CD8-positive, alpha-beta memory T cell (primary cell): ENCODE data around the gene BUB3. TPM values are rescaled to one million over a fixed set of nuclear protein-coding genes. Genes with fewer than 3 reads are reported as not detected.
"Not testable (repeated sequence)": the region's sequence is repeated elsewhere in the genome, so short reads cannot be mapped to it uniquely, and the experiment has no call there.

Experiments
- CTCF ChIA-PET: fragments of 350-600 bp; sonication (Branson Sonifier 250); formaldehyde crosslinking; loops from one replicate; lab custom pipeline; 2021; ENCODE audit warnings: antibody characterized with exemption; lab: Charles Lee
- POLR2A ChIA-PET: fragments of 350-600 bp; sonication (Branson Sonifier 250); formaldehyde crosslinking; loops from one replicate; lab custom pipeline; 2021; ENCODE audit warnings: antibody characterized with exemption; lab: Charles Lee
- DNase-seq, 5 donors: peaks; one replicate each; pipeline versions ENCODE4 v3.0.0 to v3.0.0-alpha.2; 2020 to 2022; ENCODE audit warnings: mixed read lengths in 1 of 5
- H3K27ac ChIP-seq: one replicate; pipeline ENCODE4 v1.7.0; 2013; ENCODE audit warnings: low read depth, mild to moderate bottlenecking, low read length, moderate library complexity
- H3K27me3 ChIP-seq: 2 replicates; pipeline ENCODE4 v1.7.0; 2013; ENCODE audit warnings: low read length, mild to moderate bottlenecking; ENCODE audit not compliant: insufficient read depth, poor library complexity, severe bottlenecking
- H3K36me3 ChIP-seq: 2 replicates; pipeline ENCODE4 v1.7.0; 2013; ENCODE audit warnings: mild to moderate bottlenecking, low read length, moderate library complexity; ENCODE audit not compliant: insufficient read depth
- H3K4me1 ChIP-seq: 2 replicates; pipeline ENCODE4 v1.7.0; 2013; ENCODE audit warnings: mild to moderate bottlenecking, low read length, moderate library complexity; ENCODE audit not compliant: insufficient read depth
- H3K4me3 ChIP-seq: 2 replicates; pipeline ENCODE4 v1.7.0; 2013; ENCODE audit warnings: mild to moderate bottlenecking, low read length
- H3K9me3 ChIP-seq: 2 replicates; pipeline ENCODE4 v1.7.0; 2013; ENCODE audit warnings: mild to moderate bottlenecking, low read length
- H3K27ac Mint-ChIP-seq, 8 donors: one replicate each; pipeline ENCODE4 v1.8.0; 2020 to 2021; ENCODE audit warnings: mixed read lengths in 8 of 8, mild to moderate bottlenecking in 6 of 8, inconsistent platforms in 3 of 8, moderate library complexity in 3 of 8
- H3K27me3 Mint-ChIP-seq, 2 donors: one replicate each; pipeline ENCODE4 v1.8.0; 2020 to 2021; ENCODE audit warnings: mixed read lengths in 2 of 2, mild to moderate bottlenecking in 1 of 2, moderate library complexity in 1 of 2
- H3K36me3 Mint-ChIP-seq, 3 donors: one replicate each; pipeline ENCODE4 v1.8.0; 2020 to 2021; ENCODE audit warnings: mixed read lengths in 3 of 3, inconsistent platforms in 1 of 3, mild to moderate bottlenecking in 1 of 3
- H3K4me1 Mint-ChIP-seq, 3 donors: one replicate each; pipeline ENCODE4 v1.8.0; 2020 to 2021; ENCODE audit warnings: mixed read lengths in 3 of 3, inconsistent platforms in 1 of 3, mild to moderate bottlenecking in 1 of 3
- H3K4me3 Mint-ChIP-seq, 7 donors: one replicate each; pipeline ENCODE4 v1.8.0; 2020 to 2021; ENCODE audit warnings: mixed read lengths in 7 of 7, mild to moderate bottlenecking in 6 of 7, moderate library complexity in 4 of 7, inconsistent platforms in 2 of 7
- H3K9me3 Mint-ChIP-seq, 5 donors: one replicate each; pipeline ENCODE4 v1.8.0; 2020 to 2022; ENCODE audit warnings: mixed read lengths in 5 of 5, mild to moderate bottlenecking in 3 of 5, moderate library complexity in 2 of 5, inconsistent platforms in 1 of 5
- polyA plus RNA-seq: library from polyadenylated mRNA; unstranded; fragments of 300-500 nt; fragmentation: Illumina TruSeq; gene quantifications from one replicate; pipeline ENCODE4 v1.2.3, GENCODE V29; 2021
- total RNA-seq, 2 experiments: library from RNA; stranded (reverse); gene quantifications; one replicate each; pipeline ENCODE4 v1.2.3, GENCODE V29; 2021

BUB3 gene
- total and polyA plus RNA-seq, 3 experiments from 2014 or later: 231 to 255 (median 254) TPM

DNA sequence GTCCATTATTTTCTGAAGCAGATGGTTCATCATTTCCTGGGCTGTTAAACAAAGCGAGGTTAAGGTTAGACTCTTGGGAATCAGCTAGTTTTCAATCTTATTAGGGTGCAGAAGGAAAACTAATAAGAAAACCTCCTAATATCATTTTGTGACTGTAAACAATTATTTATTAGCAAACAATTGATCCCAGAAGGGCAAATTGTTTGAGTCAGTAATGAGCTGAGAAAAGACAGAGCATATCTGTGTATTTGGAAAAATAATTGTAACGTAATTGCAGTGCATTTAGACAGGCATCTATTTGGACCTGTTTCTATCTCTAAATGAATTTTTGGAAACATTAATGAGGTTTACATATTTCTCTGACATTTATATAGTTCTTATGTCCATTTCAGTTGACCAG, 10.1 kb downstream of the BUB3 start:
- no peak for DNase-seq
- CTCF ChIA-PET: no interaction called here
- Mint-ChIP-seq H3K4me1 (peaks cover 42 to 69% (median 63%) of the 10 kb centered on the region in 3 donors), H3K27ac (peak overlapping the region in 3 of 8 donors; percentile 12 to 43 (median 42)), H3K9me3 (no peaks in the 10 kb centered on the region), H3K4me3 (no peak overlapping the region), H3K36me3 (peaks cover 13 to 83% (median 21%) of the 10 kb centered on the region in 3 donors), H3K27me3 (no peaks in the 10 kb centered on the region)
- no peak overlapping the region for H3K4me3 ChIP-seq
- H3K9me3 ChIP-seq: no peaks in the 10 kb centered on the region
- H3K27me3 ChIP-seq: no peaks in the 10 kb centered on the region
- peaks cover 27% of the 10 kb centered on the region for H3K4me1 ChIP-seq
- H3K36me3 ChIP-seq: peaks cover 37% of the 10 kb centered on the region
- no peak overlapping the region for H3K27ac ChIP-seq
- POLR2A ChIA-PET: no interaction called here

DNA sequence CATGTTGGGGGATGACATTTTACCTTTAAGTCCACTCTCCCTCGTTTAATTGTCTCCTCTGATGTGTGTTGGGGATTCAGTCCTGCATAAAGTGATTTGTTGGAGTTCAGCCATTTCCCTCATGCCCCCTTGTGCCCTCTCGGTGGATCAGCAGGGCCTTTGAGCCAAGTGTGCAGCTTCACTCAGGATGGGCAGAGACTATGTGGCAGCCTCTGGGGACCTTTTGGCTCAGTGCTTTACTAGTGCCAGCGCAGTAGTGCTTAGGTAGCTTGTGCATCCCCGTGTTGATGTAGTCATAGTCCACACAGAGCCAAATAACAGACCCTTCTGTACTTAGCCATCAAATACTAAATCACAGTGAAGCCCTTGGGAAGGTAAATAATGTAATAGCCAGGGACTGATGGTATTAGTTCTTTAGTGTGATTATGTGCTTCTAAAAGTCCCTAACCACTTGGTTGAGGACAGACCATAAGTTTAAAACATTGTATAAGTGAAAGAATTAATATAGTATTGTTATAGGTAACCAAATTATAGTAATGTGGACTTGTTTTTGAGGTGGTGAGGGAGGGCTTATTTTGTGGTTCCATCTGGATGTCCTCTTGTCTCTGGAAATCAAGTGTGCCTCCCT, 11.4 kb downstream of the BUB3 start:
- Histone ChIP-seq H3K4me1 (peaks cover 15% of the 10 kb centered on the region), H3K9me3 (no peaks in the 10 kb centered on the region), H3K27ac (no peak overlapping the region), H3K27me3 (no peaks in the 10 kb centered on the region), H3K36me3 (peaks cover 37% of the 10 kb centered on the region), H3K4me3 (no peak overlapping the region)
- H3K27me3 Mint-ChIP-seq: no peaks in the 10 kb centered on the region
- peaks cover 13 to 85% (median 22%) of the 10 kb centered on the region in 3 donors for H3K36me3 Mint-ChIP-seq
- no peaks in the 10 kb centered on the region for H3K9me3 Mint-ChIP-seq
- ChIA-PET POLR2A (no interaction called here), CTCF (interaction anchor here (0.5 kb wide), 1 partner anchor 17 kb away, joined by 3 read pairs; no protein-coding TSS in a partner anchor)
- peaks cover 31 to 62% (median 50%) of the 10 kb centered on the region in 3 donors for H3K4me1 Mint-ChIP-seq
- no peak overlapping the region for H3K4me3 Mint-ChIP-seq
- H3K27ac Mint-ChIP-seq: peak overlapping the region in 1 of 8 donors; percentile 86
- no peak for DNase-seq

DNA sequence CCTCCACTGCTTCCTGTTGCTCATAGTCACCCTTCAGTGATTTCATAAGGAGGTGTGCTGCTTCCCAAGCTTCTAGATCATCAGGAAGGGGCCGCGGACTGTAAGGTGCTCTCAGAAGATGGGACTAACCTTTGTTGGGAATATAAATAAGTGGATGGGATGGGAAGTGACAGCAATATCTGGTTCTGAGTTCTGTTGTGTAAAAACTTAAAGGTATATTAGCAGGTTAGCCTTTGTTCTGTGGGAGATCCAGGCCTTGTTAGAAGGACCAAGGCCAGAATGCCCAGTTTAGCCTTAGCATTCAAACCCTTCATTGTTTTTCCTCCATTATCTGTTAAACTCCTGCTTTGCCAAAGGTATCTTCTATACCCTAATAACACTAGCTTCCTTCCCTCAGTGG, 12.4 kb downstream of the BUB3 start:
- peaks cover 6% of the 10 kb centered on the region for H3K4me1 ChIP-seq
- ChIA-PET CTCF (interaction anchor here (1.6 kb wide), 1 partner anchor 12 kb away, joined by 4 read pairs; the partner anchor contains the start of gene BUB3), POLR2A (no interaction called here)
- Mint-ChIP-seq H3K4me3 (no peak overlapping the region), H3K36me3 (peaks cover 11 to 85% (median 24%) of the 10 kb centered on the region in 3 donors), H3K9me3 (no peaks in the 10 kb centered on the region), H3K27me3 (no peaks in the 10 kb centered on the region), H3K4me1 (peaks cover 25 to 62% (median 40%) of the 10 kb centered on the region in 3 donors), H3K27ac (peak overlapping the region in 3 of 8 donors; percentile 43 to 66 (median 58))
- no peak overlapping the region for H3K4me3 ChIP-seq
- no peaks in the 10 kb centered on the region for H3K27me3 ChIP-seq
- peaks cover 37% of the 10 kb centered on the region for H3K36me3 ChIP-seq
- H3K27ac ChIP-seq: no peak overlapping the region
- no peak for DNase-seq
- H3K9me3 ChIP-seq: no peaks in the 10 kb centered on the region

DNA sequence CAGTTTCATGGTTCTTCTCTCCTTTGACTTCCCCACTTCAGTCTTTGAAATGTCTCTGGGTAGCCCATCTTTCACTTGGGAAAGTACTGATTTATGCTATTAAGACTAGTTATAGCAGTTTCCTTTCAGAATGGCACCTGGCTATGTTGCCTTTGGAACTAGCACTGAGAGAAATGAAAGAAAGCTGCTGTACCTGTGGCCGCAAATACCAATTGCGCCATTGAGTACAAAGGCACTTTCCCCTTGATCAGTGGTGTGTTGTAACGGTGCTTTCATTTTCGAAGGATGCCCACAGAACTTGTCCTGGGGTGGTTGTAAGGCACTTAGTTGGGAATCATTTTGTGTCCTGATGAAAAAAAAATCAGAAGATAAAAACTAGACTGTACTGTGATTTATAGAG, 16.8 kb downstream of the BUB3 start:
- H3K4me3 ChIP-seq: no peak overlapping the region
- peaks cover 11 to 78% (median 28%) of the 10 kb centered on the region in 3 donors for H3K36me3 Mint-ChIP-seq
- H3K36me3 ChIP-seq: peaks cover 4% of the 10 kb centered on the region
- no peak overlapping the region for H3K4me3 Mint-ChIP-seq
- no peak overlapping the region for H3K27ac Mint-ChIP-seq
- no peaks in the 10 kb centered on the region for H3K9me3 Mint-ChIP-seq
- H3K9me3 ChIP-seq: no peaks in the 10 kb centered on the region
- peaks cover 25 to 63% (median 28%) of the 10 kb centered on the region in 3 donors for H3K4me1 Mint-ChIP-seq
- POLR2A ChIA-PET: no interaction called here
- no peaks in the 10 kb centered on the region for H3K27me3 Mint-ChIP-seq
- CTCF ChIA-PET: no interaction called here
- H3K27me3 ChIP-seq: no peaks in the 10 kb centered on the region
- no peak for DNase-seq
- no peaks in the 10 kb centered on the region for H3K4me1 ChIP-seq
- no peak overlapping the region for H3K27ac ChIP-seq

DNA sequence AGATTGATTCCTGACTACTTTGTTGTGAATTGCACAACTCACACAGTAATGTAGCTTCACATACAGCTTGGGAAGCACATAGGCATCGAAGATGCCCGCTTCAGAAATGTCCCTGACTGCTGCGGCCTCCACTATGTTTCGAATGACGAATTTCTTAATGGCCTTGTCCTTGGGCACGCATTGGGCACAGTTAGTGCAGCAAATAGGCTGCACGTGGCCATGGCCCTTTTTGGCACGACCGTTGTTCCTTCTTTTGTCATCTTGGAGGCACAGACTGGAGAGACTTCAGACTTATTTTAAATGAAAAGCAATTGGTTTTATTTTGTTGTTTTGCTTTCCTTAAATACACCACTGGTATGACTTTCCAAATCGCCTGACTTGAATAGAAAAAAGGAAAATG, 17.4 kb downstream of the BUB3 start:
- H3K4me1 ChIP-seq, H3K27me3 ChIP-seq, H3K36me3 ChIP-seq, H3K4me3 Mint-ChIP-seq, H3K27ac Mint-ChIP-seq, DNase-seq, H3K9me3 ChIP-seq, CTCF ChIA-PET, H3K27ac ChIP-seq, H3K27me3 Mint-ChIP-seq, POLR2A ChIA-PET, H3K4me3 ChIP-seq, H3K9me3 Mint-ChIP-seq: not testable (repeated sequence)
- H3K4me1 Mint-ChIP-seq: peaks cover 23 to 61% (median 24%) of the 10 kb centered on the region in 3 donors
- peaks cover 17 to 77% (median 26%) of the 10 kb centered on the region in 3 donors for H3K36me3 Mint-ChIP-seq

DNA sequence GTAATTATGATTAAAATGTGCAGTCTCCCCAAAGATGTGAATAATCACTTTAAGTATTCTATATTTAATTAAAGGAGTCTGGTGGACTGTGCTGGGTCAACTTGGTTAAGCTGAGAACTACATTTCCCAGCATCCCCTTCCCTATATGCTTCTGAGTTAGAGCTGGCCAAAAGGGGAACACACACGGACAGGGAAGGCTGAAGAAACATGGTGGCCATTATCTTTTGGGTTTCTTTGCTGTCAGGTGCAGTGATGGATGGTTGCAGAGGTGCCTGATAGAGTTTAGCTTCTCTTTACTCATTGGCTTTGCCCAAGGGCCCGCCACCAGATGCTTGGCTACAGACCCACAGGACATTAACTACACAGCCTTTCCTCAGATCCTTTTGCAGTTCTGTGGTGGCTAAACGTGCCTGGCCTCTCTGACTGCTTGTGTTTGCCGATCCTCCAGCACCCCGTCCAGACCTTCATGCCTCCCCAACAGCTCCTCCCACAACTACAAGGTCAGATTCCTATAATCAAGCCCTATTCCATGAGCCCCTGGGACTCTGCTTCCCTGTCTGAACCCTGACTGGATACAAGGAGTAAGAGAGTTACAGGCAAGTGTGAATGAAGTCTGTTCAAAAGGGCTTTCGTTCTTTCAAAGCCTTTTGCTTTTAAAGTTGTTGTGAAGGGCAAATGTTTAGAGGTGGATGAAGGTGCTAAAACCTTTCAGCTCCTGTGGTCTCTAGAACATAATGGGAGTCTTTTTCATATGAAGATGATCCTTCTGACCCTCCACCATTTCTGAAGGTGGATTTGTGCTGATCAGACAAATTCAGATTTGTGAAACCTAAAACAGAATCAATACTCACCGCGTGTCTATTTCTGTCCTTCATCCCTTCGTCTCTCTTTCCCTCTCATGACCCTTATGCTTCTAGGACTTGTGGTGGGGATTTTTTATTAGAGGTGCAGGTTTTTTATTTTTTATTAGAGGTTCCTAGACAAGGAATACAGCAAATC, 21.5 kb downstream of the BUB3 start:
- no peaks in the 10 kb centered on the region for H3K9me3 ChIP-seq

DNA sequence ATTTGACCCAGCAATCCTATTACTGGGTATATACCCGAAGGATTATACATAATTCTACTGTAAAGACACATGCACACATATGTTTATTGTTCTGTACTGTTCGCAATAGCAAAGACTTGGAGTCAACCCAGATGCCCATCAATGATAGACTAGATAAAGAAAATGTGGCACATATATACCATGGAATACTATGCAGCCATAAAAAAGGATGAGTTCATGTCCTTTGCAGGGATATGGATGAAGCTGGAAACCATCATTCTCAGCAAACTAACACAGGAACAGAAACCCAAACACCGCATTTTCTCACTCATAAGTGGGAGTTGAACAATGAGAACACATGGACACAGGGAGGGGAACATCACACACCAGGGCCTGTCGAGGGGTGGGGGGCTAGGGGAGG, 24.2 kb downstream of the BUB3 start:
- CTCF ChIA-PET, H3K27me3 Mint-ChIP-seq, DNase-seq, H3K27ac ChIP-seq, H3K4me3 ChIP-seq, H3K4me3 Mint-ChIP-seq, H3K4me1 ChIP-seq, H3K9me3 Mint-ChIP-seq, POLR2A ChIA-PET, H3K27me3 ChIP-seq, H3K36me3 ChIP-seq, H3K9me3 ChIP-seq: not testable (repeated sequence)
- H3K27ac Mint-ChIP-seq: peak overlapping the region in 1 of 8 donors; percentile 36
- peaks cover 36 to 58% (median 37%) of the 10 kb centered on the region in 3 donors for H3K36me3 Mint-ChIP-seq
- peaks cover 9 to 34% (median 20%) of the 10 kb centered on the region in 3 donors for H3K4me1 Mint-ChIP-seq

More for the DNA sequence above, 21.5 kb downstream of the BUB3 start:
- Mint-ChIP-seq H3K27ac (peak overlapping the region in 1 of 8 donors; percentile 63), H3K9me3 (peaks cover 0 to 5% (median 2%) of the 10 kb centered on the region in 5 donors), H3K36me3 (peaks cover 33 to 72% (median 34%) of the 10 kb centered on the region in 3 donors), H3K4me3 (peak overlapping the region in 1 of 7 donors; percentile 68), H3K4me1 (peaks cover 10 to 51% (median 20%) of the 10 kb centered on the region in 3 donors), H3K27me3 (no peaks in the 10 kb centered on the region)
- Histone ChIP-seq H3K4me1 (no peaks in the 10 kb centered on the region), H3K27me3 (no peaks in the 10 kb centered on the region), H3K36me3 (no peaks in the 10 kb centered on the region), H3K27ac (no peak overlapping the region), H3K4me3 (no peak overlapping the region)
- ChIA-PET POLR2A (no interaction called here), CTCF (no interaction called here)
- DNase-seq: no peak
